Cardiac septum (tissue), 1 donor: ENCODE results near the gene CLEC9A. TPM values are rescaled to one million over a fixed set of nuclear protein-coding genes. Genes with fewer than 3 reads are reported as not detected.
"Not testable (repeated sequence)": the region's sequence is repeated elsewhere in the genome, so short reads cannot be mapped to it uniquely, and the experiment has no call there.

ENCODE experiments used
- DNase-seq: peaks from one replicate; pipeline ENCODE4 v3.0.0-alpha.2; 2020; ENCODE audit warnings: low spot score
- intact Hi-C: fragments of 100-400 bp; cut with DNase I; formaldehyde crosslinking; loops from one replicate; pipeline ENCODE4 v1.14.0; 2022
- long read RNA-seq: library from polyadenylated mRNA; unstranded; transcript quantifications from one replicate; pipeline ENCODE4 v2.0.0, GENCODE V29; 2021
- total RNA-seq: library from RNA; stranded (reverse); fragmentation: NEBNext Ultra II Directional; extraction: Animal tissue kit (Norgen Biotek cat#: 25700); gene quantifications from one replicate; pipeline ENCODE4 v1.2.1, GENCODE V29; 2021
- donor health status: DM: no; HTN: no; CAD: no.

The CLEC9A gene
- total RNA-seq = not detected
- long read RNA-seq = 0 reads

DNA sequence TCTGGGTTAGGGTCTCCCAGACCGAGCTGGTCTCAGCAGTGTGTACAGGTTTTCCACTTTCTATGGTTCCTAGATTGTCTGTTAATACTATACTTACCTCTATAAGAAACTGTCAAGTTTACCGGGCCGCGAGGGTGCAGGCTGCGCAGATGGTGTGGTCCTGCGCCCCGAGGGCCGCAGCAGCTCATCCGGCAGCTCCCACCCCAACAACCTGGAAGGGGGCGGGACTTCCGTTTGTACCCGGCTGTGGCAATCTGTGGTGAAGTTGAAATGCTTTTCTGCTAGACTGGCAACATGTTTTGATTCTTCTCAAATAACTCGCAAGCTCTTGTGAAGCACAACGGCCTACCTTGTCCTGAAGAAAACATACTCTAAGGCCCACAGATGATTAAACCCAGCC lies at the start of gene CLEC9A:
Gene CLEC9A (plus strand): TSS at position 237 of the 400 bp plus-strand sequence. CDS start 22,006 bp downstream, outside the sequence.
- DNase-seq = no peak
- intact Hi-C loops = loop anchor here (5.0 kb wide), 1 partner anchor 112 kb away; no protein-coding TSS in a partner anchor

DNA sequence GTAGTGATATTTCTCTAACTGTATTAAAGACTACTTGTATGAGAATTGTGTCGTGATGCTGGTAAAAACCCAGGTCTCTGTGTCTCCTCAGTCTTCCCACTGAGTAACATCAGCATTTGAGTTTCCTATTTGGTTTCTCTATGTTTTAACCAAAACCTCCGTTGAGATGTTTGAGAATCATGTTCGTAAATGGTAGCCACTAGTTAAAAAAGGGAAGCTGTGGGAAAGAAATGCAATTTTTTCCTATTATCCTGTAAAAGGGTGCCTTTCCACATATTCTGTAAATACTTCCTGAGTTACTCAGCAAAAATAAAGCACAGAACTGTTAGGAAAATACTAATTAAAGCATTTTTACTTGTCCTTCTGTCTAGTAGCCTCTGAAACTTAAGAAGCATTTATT lies 38.6 kb upstream of the CLEC9A start:
- intact Hi-C loops = no loop called here
- DNase-seq = no peak

DNA sequence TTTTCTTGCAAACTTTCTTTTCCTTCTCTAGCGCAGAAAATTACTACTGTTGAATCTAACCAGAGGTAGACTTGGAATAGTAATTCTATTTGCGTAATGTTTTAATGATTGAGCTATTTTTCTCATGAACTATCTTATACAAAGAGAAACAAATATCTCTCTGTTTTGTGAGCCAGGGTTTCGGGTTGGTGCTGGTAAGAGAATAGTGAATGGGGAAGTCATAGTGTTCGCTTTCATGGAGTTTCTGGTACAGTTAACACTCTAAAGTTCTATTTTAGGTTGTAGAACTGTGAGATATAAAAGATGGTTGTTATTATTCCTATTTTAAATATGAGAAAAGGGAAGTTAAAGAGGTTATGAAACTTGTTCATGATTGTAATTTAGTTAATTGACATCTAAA lies 38.2 kb upstream of the CLEC9A start:
- intact Hi-C loops = no loop called here

DNA sequence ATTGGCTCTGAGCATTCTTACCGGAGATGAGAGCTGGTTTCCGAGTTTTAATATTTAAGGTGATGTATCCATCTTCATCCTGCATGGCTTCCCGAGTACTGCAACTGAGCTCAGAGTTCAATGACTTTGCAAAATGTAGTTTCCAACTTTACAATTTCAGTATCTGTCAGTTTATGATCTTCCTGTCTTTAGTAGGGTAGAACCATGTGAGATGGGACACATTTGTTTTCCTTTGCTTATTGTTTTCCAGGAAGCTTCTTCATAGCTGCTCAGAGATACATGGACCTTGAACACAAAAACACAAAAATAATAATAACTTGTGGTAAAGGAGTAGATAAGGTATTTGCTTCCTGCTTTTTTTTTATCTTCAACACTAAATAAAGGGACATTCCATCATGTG lies 31.5 kb upstream of the CLEC9A start, which contains the start of gene CLEC1B:
Gene CLEC1B (minus strand): TSS at position 106 of the 400 bp plus-strand sequence. CDS start 21 bp downstream, at position 85.
- DNase-seq = no peak
- intact Hi-C loops = no loop called here

More for the DNA sequence above, 38.2 kb upstream of the CLEC9A start:
- DNase-seq = no peak

DNA sequence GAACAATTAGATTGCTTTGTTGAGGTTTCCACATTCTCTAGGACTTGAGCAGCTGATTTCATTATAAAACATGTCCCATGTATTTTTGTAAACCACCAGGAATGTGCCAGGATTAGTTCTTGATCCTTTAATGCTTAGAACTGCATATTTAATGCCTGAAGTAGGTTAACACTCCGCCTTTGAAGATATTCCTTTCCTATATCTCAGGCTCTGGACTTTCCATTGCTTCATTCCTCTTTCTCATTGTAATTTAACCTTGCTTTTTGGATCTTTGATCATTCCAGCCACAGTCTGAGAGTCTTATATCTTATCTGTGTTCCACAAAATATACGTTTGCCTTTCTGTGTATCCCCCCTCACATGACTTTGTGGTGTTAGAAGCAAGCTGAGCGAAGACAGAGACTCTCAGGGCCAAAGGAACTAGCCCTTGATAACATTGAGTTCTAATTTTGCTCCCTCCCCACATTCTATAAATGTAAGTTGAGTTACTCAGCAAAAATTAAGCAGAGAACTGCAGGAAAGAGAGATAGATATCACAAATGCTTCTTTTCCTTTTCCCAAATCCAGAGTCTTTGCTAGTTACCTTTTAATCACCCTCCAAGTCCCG lies 29.2 kb upstream of the CLEC9A start:
- intact Hi-C loops = no loop called here
- DNase-seq = no peak

DNA sequence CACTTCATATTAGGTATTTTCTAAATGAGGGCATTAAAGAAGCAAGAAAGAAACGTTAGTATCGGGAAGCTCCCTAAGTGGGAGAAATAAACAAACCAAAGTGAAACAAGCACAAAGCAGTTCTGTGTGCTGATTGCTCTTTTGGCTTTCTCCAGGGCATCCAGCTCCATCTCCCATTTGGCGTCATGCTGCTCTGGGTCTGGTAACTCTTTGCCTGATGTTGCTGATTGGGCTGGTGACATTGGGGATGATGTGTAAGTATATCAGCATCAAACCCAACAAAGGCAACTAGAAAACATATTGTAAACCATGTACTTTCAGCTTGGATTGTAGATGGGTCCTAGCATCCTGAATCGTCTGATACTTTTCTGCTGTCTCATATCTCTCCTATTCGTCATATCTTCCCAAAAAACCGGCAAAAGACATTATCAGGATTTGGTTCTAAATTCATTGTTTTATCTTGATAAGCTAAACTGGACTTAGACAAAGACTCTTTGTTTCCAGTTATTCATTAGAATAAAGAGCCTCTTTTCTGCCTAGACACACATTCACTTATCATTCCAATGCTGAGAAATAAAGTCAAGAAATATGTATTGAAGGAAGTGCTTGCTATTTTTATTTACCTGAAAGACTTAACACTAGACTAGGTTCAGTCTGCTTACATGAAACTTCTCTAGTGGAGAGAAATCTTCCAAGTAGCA lies 17.7 kb upstream of the CLEC9A start:
- intact Hi-C loops = no loop called here
- no peak for DNase-seq

DNA sequence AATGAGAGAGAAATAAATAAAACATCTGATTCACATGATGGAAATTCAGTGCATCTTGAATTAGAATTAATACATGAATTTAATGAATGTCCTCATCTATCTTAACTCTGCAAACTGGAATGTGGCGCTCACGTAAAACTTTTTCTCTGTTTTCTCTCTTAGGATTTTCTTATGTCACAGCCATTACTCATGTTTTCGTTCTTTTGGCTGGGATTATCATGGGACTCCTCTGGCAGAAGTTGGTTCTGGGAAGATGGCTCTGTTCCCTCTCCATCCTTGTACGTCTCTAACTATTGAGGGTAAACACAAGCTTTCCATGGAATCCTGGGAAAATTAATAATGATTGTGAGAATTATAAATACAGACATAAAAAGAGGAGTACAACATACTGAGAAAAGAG lies 15.0 kb upstream of the CLEC9A start:
- DNase-seq = no peak
- intact Hi-C loops = no loop called here

DNA sequence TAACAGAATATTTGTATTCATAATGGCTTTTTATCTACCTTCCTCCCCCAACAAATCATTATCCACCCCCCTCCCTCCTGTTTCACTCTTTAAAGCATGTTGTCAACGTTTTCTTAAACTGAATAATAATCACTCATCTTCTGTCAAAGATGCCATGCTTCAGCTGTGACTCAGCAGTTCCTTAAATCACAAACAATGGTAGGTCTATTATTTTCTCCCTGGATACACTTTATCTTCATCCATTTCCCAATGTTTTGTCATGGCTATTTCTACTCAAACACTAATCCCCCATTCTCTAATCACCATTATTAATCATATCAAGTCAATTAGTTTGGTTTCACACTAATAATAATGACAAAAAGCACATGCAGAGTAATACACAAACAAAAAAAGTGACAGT lies 13.6 kb upstream of the CLEC9A start:
- DNase-seq = no peak
- intact Hi-C loops = no loop called here

DNA sequence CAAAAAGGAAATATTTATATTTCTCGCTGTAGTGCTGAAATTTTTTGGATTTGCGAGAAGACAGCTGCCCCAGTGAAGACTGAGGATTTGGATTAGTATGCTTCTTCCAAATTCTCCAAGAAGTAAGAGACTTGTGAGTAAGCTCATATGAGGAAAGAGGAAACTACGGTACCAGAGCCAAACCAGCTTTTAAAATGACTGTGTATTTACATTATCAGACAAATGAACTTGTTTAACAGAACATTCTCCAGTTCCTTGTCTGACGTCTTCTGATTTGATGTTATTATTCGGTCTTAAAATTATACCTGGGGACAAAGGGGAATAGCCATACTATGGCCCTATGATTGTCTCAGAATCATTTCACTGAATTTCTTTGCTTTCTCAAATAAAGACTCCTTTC lies 12.1 kb upstream of the CLEC9A start:
- no peak for DNase-seq
- intact Hi-C loops = no loop called here

DNA sequence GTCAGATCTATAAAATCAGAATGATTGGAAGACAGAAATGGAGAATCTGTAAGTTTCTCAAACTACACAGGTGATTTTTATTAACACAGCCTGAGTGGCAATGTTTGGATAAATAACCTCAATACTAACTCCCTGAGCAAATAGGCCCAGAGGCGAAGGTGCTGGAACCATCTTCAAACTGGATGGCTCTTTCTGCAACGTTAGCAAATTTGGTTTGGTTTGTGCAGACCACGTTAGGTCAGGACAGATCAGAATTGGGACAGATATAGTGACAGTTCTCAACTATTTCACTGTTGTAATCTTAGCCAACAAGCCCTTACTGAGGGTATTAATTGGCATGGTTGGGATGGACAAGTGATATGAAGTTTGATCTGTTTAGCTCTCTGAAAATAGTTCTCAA lies 9.1 kb upstream of the CLEC9A start:
- DNase-seq = no peak
- intact Hi-C loops = no loop called here

DNA sequence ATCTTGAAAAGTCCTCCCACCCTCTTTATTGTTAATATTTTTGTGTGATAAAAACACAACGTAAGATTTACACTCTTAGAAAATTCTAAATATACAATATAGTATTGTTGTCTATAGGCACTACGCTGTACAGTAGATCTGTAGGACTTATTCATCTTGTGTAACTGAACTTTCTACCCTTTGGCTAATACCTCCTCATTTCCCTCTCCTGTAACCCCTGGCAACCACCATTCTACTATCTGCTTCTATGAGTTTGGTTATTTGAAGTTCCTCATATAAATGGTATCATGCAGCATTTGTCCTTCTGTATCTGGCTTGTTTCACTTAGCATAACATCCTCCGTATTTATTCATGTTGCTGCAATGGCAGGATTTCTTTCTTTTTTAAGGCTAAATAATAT lies 5.2 kb upstream of the CLEC9A start:
- no peak for DNase-seq
- intact Hi-C loops = no loop called here

DNA sequence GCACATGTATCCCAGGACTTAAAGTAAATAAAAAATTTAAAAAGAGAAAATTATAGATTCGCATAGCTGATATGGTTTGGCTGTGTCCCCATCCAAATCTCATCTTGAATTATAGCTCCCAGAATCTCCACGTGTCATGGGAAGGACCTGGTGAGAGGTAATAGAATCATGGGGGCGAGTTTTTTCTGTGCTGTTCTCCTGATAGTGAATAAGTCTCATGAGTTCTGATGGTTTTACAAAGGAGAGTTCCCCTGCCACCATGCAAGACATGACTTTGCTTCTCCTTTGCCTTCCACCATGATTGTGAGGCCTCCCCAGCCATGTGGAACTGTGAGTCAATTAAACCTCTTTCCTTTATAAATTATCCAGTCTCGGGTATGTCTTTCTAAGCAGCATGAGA lies 3.8 kb upstream of the CLEC9A start:
- DNase-seq, intact Hi-C loops: not testable (repeated sequence)

DNA sequence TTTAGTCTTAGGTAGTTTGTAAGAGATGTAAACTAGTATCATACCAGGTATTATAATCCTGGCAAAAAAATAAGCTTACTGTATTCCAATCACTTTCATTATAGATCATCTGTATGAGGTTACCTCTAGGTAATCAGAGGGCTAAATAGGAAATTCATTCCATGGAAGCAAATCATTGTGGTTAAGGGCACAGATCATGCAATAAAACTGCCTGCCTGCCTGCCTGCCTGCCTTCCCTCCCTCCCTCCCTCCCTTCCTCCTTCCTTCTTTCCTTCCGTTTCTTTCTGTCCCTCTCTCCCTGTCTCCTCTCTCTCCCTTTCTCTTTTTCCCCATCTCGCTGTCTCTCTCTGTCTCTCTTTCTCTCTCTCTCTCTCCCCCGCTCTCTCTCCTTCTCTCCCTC lies 3.2 kb upstream of the CLEC9A start:
- DNase-seq = no peak
- intact Hi-C loops = no loop called here

DNA sequence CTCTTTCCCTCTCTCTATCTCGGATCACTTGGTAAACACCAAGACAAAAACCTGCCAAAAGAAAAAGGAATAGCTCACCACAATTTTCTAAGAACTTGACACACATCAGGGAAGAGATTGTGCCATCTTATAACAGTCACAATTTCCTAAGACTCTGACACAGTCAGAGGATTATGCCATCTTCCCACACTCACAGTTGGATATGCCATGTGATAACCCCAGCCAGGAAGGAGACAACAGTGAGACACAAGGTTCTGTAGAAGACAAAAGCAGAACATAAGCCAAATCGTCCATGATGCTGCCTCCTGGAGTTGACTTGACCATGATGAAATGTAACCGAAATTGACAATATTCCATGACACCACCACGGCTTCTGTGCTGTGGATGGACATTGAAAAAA lies 2.8 kb upstream of the CLEC9A start:
- no peak for DNase-seq
- intact Hi-C loops = no loop called here

DNA sequence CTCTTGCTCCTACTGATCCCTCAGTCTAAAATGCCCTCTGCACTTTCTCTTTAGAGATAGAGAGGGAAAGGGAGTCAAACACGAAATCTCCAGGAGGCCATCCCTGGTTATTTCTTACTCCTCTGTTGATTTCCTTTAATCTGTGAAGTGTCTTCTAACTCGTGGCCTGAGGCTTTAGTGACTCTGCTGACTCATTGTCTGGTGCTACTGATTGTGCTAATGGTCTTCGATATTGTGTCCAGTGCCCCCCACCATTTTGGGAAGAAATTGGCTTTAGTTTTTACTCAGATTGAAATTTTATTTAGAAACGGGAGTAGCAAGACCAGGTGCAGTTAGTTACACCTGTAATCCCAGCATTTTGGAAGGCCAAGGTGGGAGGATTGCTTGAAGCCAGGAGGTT lies 839 bp downstream of the CLEC9A start:
- intact Hi-C loops = loop anchor here (5.0 kb wide), 1 partner anchor 111 kb away; no protein-coding TSS in a partner anchor
- DNase-seq = no peak

DNA sequence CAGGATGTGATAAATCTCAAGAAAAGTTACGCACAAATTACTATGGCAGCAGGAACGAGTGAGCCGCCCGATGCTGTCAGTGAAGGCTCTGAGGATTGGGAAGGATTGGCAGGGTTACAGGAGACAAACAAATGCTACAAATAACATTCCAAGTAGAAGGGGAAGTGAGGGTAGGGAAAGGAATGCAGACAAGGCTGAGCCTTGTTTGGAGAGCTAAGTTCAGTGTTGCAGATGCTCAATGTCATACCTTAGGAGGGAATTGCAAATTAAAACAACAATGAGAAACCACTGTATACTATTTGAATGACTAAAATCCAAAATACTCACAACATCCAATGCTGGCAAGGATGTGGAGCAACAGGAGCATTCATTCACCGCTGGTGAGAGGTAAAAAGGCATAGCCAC lies 1.3 kb downstream of the CLEC9A start:
- no peak for DNase-seq
- intact Hi-C loops = loop anchor here (5.0 kb wide), 1 partner anchor 111 kb away; no protein-coding TSS in a partner anchor

DNA sequence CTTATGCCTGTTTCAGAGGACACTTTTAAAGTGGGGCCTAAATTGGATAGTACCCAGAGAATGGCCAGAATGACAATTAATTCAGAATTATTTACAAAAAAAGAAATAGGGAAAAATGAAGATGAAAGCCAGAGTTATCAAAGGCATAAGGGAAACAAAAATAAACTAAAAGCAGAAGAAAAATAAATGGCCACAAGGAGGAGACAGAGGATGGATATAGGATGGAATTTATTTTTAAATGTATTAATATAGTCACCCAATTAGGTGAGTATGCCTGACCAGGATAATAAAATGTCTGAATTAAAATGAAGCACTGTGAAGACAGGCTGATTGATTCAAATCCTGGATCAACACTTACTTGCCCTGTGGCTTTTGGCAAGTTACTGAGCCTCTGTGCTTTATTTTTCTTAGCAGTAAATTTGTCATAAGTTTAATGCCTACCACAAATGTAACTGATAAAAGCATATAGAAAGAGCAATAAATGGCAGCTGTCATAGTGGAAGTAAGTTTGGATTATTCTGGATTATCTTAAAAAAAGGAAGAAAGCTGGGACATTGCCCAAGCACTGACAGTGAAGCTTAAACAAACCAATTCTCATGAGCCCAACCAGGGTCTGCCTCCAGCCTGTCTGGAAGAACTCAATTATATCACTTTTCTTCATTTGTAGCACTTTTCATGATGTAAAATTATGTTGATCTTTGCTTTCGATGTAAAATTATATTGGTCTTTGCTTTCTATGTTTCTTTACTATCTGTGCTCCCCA lies 3.5 kb downstream of the CLEC9A start:
- no peak for DNase-seq
- intact Hi-C loops = loop anchor here (5.0 kb wide), 1 partner anchor 108 kb away; no protein-coding TSS in a partner anchor

DNA sequence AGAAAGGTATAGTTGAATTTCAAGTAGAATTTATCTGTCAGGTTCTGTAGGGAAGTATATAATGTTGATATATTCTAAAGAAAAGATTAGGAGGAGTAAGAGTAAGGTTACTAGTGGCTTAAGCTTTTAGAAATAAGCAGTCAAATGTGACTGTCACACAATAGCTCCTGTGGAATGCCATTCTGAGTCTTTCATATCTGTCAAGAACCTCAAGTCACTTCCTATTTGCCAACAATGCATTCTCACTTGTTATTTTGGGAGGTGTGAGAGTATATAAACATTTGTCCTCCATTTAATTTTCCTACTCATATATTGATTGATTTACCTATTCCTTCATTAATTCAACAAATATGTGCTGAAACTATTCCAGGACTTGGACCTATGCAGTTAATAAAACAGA lies 11.7 kb downstream of the CLEC9A start:
- intact Hi-C loops = no loop called here
- DNase-seq = no peak

DNA sequence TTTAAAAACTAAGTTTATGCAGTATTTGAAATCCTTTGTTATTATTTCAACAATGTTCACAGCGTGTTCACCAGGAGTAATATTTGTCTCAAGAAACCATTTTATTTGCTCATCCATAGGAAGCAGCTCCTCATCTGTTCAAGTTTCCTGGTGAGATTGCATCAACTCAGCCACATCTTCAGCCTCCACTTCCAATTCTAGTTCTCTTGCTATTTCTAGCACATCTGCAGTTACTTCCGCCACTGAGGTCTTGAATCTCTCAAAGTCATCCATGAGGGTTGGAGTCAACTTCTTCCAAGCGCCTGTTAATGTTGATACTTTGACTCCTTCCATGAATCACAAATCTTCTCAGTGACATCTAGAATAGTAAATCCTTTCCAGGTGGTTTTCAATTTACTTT lies 18.0 kb downstream of the CLEC9A start:
- no peak for DNase-seq
- intact Hi-C loops = no loop called here

DNA sequence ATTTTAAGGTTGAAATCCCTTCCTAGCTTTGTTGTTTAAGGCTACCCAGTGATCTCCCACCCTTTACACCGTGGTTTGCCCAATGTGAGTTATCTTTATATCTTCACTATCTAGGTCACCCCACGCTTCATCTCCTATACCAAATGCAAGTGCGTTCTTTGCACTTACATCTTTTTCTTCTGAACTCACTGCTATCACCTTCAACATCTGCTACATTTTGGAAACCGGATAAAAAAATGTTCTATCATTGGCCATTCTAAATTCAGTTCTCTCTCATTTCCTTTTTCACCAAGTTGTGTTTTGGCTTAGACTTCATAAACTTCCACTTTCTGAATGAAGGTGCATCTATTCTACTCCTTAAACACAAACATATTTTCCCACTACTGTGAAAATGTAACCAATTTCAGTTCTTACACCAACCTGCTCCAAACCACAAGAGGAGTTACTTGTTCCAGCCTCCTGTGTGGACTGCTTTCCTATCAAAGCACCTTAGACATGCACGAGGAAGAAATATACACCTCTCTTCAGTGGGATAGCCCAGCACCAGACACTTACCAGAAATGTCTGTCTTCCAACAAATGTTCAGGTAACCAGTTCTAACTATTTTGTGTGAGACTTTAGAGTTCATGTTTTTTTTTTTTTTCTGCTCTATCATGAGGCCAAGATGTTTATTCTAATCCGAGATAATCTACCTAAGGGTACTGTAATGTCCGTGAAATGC lies 21.9 kb downstream of the CLEC9A start:
- intact Hi-C loops = no loop called here
- DNase-seq = no peak
